ENCODE measurements around the gene LYSMD1. TPM values are rescaled to one million over a fixed set of nuclear protein-coding genes. Genes with fewer than 3 reads are reported as not detected.

LYSMD1 gene
- total RNA-seq, 1 experiment from 2014 or later, result 5.0 TPM

GRCh38 chr1:151166505-151166956 is 829 bp upstream of the LYSMD1 start:
- no TSS peak for BruUV-seq (replicated peaks)
- H3K4me3 Mint-ChIP-seq (ENCODE audit: unreplicated experiment), result peak overlapping the region; percentile 96
- peak overlapping the region; percentile 96 for H3K27ac Mint-ChIP-seq (ENCODE audit: unreplicated experiment)
- peak in 1 of 2 experiments; percentile 23 for DNase-seq
- CTCF ChIA-PET, result interaction anchor here (0.6 to 2.2 kb wide), 2 partner anchors 67 to 99 kb away, joined by 3 to 13 read pairs; no protein-coding TSS in a partner anchor
- intact Hi-C loops (cut with micrococcal nuclease; ENCODE audit: unreplicated experiment), result no loop called here
- POLR2A ChIA-PET, result interaction anchor here (0.5 to 1.4 kb wide), 7 partner anchors 23 to 119 kb away, joined by 3 to 9 read pairs (median 4); partner anchors contain the start of genes PSMD4 and VPS72
- peaks cover 52% of the 10 kb centered on the region for H3K36me3 Mint-ChIP-seq (ENCODE audit: insufficient read depth, unreplicated experiment)
- no peaks in the 10 kb centered on the region for H3K27me3 Mint-ChIP-seq (ENCODE audit: insufficient read depth, unreplicated experiment)
- no peak for TF ChIP-seq CTCF (IDR thresholded peaks at IDR 0.05; ENCODE audit: insufficient read depth in 1 of 2, low read depth in 1 of 2, low read length in 1 of 2, severe bottlenecking in 1 of 2, unreplicated experiment in 1 of 2)
- Histone ChIP-seq H3K4me1 (no peaks in the 10 kb centered on the region), H3K27me3 (replicated peaks; ENCODE audit: control insufficient read depth, insufficient read depth, low read length) (no peaks in the 10 kb centered on the region), H3K36me3 (ENCODE audit: control insufficient read depth, insufficient read depth, low read length) (peaks cover 1% of the 10 kb centered on the region; the same call in 1 of the 2 replicates), H3K4me3 (ENCODE audit: low read depth, low read length) (peak overlapping the region; percentile 62), H3K9me3 (no peaks in the 10 kb centered on the region)
- H3K9me3 Mint-ChIP-seq (ENCODE audit: unreplicated experiment), result no peaks in the 10 kb centered on the region
- peaks cover 9% of the 10 kb centered on the region for H3K4me1 Mint-ChIP-seq (ENCODE audit: low read depth, unreplicated experiment)

GRCh38 chr1:151165281-151165737 is 393 bp downstream of the LYSMD1 start:
- H3K27me3 Mint-ChIP-seq (ENCODE audit: insufficient read depth, unreplicated experiment), result no peaks in the 10 kb centered on the region
- H3K9me3 Mint-ChIP-seq (ENCODE audit: unreplicated experiment), result no peaks in the 10 kb centered on the region
- peak overlapping the region; percentile 96 for H3K27ac Mint-ChIP-seq (ENCODE audit: unreplicated experiment)
- no peaks in the 10 kb centered on the region for H3K27me3 ChIP-seq (replicated peaks; ENCODE audit: control insufficient read depth, insufficient read depth, low read length)
- H3K4me1 ChIP-seq, result no peaks in the 10 kb centered on the region
- ChIA-PET POLR2A (interaction anchor here (0.6 kb wide), 1 partner anchor 200 kb away, joined by 4 read pairs; no protein-coding TSS in a partner anchor), CTCF (interaction anchor here (0.6 to 2.2 kb wide), 2 partner anchors 21 to 65 kb away, joined by 3 to 13 read pairs; no protein-coding TSS in a partner anchor)
- BruUV-seq (replicated peaks), result no TSS peak
- intact Hi-C loops (cut with micrococcal nuclease; ENCODE audit: unreplicated experiment), result no loop called here
- no peak for TF ChIP-seq CTCF (IDR thresholded peaks at IDR 0.05; ENCODE audit: insufficient read depth in 1 of 2, low read depth in 1 of 2, low read length in 1 of 2, severe bottlenecking in 1 of 2, unreplicated experiment in 1 of 2)
- no peak for DNase-seq
- peaks cover 1% of the 10 kb centered on the region; the same call in 1 of the 2 replicates for H3K36me3 ChIP-seq (ENCODE audit: control insufficient read depth, insufficient read depth, low read length)
- no peaks in the 10 kb centered on the region for H3K9me3 ChIP-seq
- peaks cover 49% of the 10 kb centered on the region for H3K36me3 Mint-ChIP-seq (ENCODE audit: insufficient read depth, unreplicated experiment)
- peak overlapping the region; percentile 35 for H3K4me3 ChIP-seq (ENCODE audit: low read depth, low read length)
- peaks cover 9% of the 10 kb centered on the region for H3K4me1 Mint-ChIP-seq (ENCODE audit: low read depth, unreplicated experiment)
- peak overlapping the region; percentile 96 for H3K4me3 Mint-ChIP-seq (ENCODE audit: unreplicated experiment)

GRCh38 chr1:151164732-151165280 is 896 bp downstream of the LYSMD1 start:
- TF ChIP-seq CTCF (IDR thresholded peaks at IDR 0.05; ENCODE audit: insufficient read depth in 1 of 2, low read depth in 1 of 2, low read length in 1 of 2, severe bottlenecking in 1 of 2, unreplicated experiment in 1 of 2), result no peak
- DNase-seq, result no peak
- Mint-ChIP-seq H3K27me3 (ENCODE audit: insufficient read depth, unreplicated experiment) (no peaks in the 10 kb centered on the region), H3K27ac (ENCODE audit: unreplicated experiment) (peak overlapping the region; percentile 96), H3K4me1 (ENCODE audit: low read depth, unreplicated experiment) (peaks cover 9% of the 10 kb centered on the region), H3K36me3 (ENCODE audit: insufficient read depth, unreplicated experiment) (peaks cover 44% of the 10 kb centered on the region), H3K4me3 (ENCODE audit: unreplicated experiment) (peak overlapping the region; percentile 96), H3K9me3 (ENCODE audit: unreplicated experiment) (no peaks in the 10 kb centered on the region)
- no TSS peak for BruUV-seq (replicated peaks)
- intact Hi-C loops (cut with micrococcal nuclease; ENCODE audit: unreplicated experiment), result no loop called here
- ChIA-PET POLR2A (interaction anchor here (0.5 kb wide), 1 partner anchor 36 kb away, joined by 8 read pairs; no protein-coding TSS in a partner anchor), CTCF (interaction anchor here (0.6 to 2.2 kb wide), 2 partner anchors 20 to 65 kb away, joined by 3 to 13 read pairs; no protein-coding TSS in a partner anchor)
- no peaks in the 10 kb centered on the region for H3K9me3 ChIP-seq
- H3K4me1 ChIP-seq, result no peaks in the 10 kb centered on the region
- H3K27me3 ChIP-seq (replicated peaks; ENCODE audit: control insufficient read depth, insufficient read depth, low read length), result no peaks in the 10 kb centered on the region
- H3K4me3 ChIP-seq (ENCODE audit: low read depth, low read length), result peak overlapping the region; percentile 35
- H3K36me3 ChIP-seq (ENCODE audit: control insufficient read depth, insufficient read depth, low read length), result peaks cover 1% of the 10 kb centered on the region; the same call in 1 of the 2 replicates
